Activated T-cell treated with anti-CD3 and anti-CD28 coated beads, Interleukin-2, amount 50 U/mL, for 4 hours (primary cell): ENCODE measurements around the gene RNASEH1. TPM values are rescaled to one million over a fixed set of nuclear protein-coding genes. Genes with fewer than 3 reads are reported as not detected.
"Not testable (repeated sequence)": the region's sequence is repeated elsewhere in the genome, so short reads cannot be mapped to it uniquely, and the experiment has no call there.

Experiments
- ATAC-seq, 2 donors: fragments of 200-7000 bp; cut with Tn5 transposase; one replicate each; pipeline ENCODE4 v1.10.0; 2021
- DNase-seq: peaks from one replicate; pipeline ENCODE4 v3.0.0-alpha.2; 2020
- H3K27me3 Mint-ChIP-seq: one replicate; pipeline ENCODE4 v1.8.0; 2021; ENCODE audit warnings: low read depth, mixed read lengths
- H3K36me3 Mint-ChIP-seq: one replicate; pipeline ENCODE4 v1.8.0; 2022; ENCODE audit warnings: mixed read lengths; ENCODE audit not compliant: insufficient read depth
- H3K4me1 Mint-ChIP-seq: one replicate; pipeline ENCODE4 v1.8.0; 2021; ENCODE audit warnings: low read depth, mixed read lengths
- H3K4me3 Mint-ChIP-seq: one replicate; pipeline ENCODE4 v1.8.0; 2021; ENCODE audit warnings: mild to moderate bottlenecking, moderate library complexity, mixed read lengths
- H3K9me3 Mint-ChIP-seq: one replicate; pipeline ENCODE4 v1.8.0; 2021; ENCODE audit warnings: mixed read lengths
- total RNA-seq, 3 donors: library from RNA; stranded (reverse); gene quantifications; one replicate each; pipeline ENCODE4 v1.2.1, GENCODE V29; 2021

RNASEH1 gene
- total RNA-seq, 3 donors from 2014 or later = 34.0 to 36.7 (median 36.0) TPM

GRCh38 chr2:3504741-3505140 is 53.4 kb downstream of the RNASEH1 start:
- DNase-seq = no peak
- H3K27me3 Mint-ChIP-seq = no peaks in the 10 kb centered on the region
- H3K9me3 Mint-ChIP-seq = peaks cover 3% of the 10 kb centered on the region
- H3K36me3 Mint-ChIP-seq = peaks cover 42% of the 10 kb centered on the region
- no peak overlapping the region for H3K4me3 Mint-ChIP-seq
- ATAC-seq = no peak
- H3K4me1 Mint-ChIP-seq = peaks cover 6% of the 10 kb centered on the region

GRCh38 chr2:3503483-3503882 is 54.6 kb downstream of the RNASEH1 start:
- no peak for ATAC-seq
- H3K9me3 Mint-ChIP-seq = peaks cover 2% of the 10 kb centered on the region

GRCh38 chr2:3503046-3503445 is 55.1 kb downstream of the RNASEH1 start:
- H3K4me1 Mint-ChIP-seq = peaks cover 6% of the 10 kb centered on the region
- no peaks in the 10 kb centered on the region for H3K27me3 Mint-ChIP-seq

More at GRCh38 chr2:3503483-3503882, 54.6 kb downstream of the RNASEH1 start:
- Mint-ChIP-seq H3K4me1 (peaks cover 6% of the 10 kb centered on the region), H3K4me3 (no peak overlapping the region), H3K36me3 (peaks cover 43% of the 10 kb centered on the region), H3K27me3 (no peaks in the 10 kb centered on the region)
- no peak for DNase-seq

GRCh38 chr2:3500326-3500899 is 57.7 kb downstream of the RNASEH1 start:
- Mint-ChIP-seq H3K4me3 (no peak overlapping the region), H3K9me3 (no peaks in the 10 kb centered on the region), H3K4me1 (no peaks in the 10 kb centered on the region), H3K27me3 (no peaks in the 10 kb centered on the region), H3K36me3 (peaks cover 40% of the 10 kb centered on the region)
- no peak for DNase-seq
- no peak for ATAC-seq

More at GRCh38 chr2:3503046-3503445, 55.1 kb downstream of the RNASEH1 start:
- Mint-ChIP-seq H3K9me3 (no peaks in the 10 kb centered on the region), H3K4me3 (no peak overlapping the region), H3K36me3 (peaks cover 45% of the 10 kb centered on the region)
- DNase-seq = no peak
- no peak for ATAC-seq

GRCh38 chr2:3498783-3499394 is 59.2 kb downstream of the RNASEH1 start:
- Mint-ChIP-seq H3K9me3 (no peaks in the 10 kb centered on the region), H3K27me3 (no peaks in the 10 kb centered on the region), H3K4me3 (no peak overlapping the region), H3K36me3 (peaks cover 35% of the 10 kb centered on the region), H3K4me1 (no peaks in the 10 kb centered on the region)
- ATAC-seq (no peak), DNase-seq (no peak)

- not testable (repeated sequence) for DNase-seq, H3K9me3 Mint-ChIP-seq, ATAC-seq, H3K27me3 Mint-ChIP-seq, H3K4me3 Mint-ChIP-seq, H3K4me1 Mint-ChIP-seq
- H3K36me3 Mint-ChIP-seq = peaks cover 27% of the 10 kb centered on the region
Observed at GRCh38 chr2:3496708-3497080, 61.4 kb downstream of the RNASEH1 start.

Other genes with a start within 250 kb of the RNASEH1 start
- 10 to 100 TPM; 36.3 to 39.5 (median 37.2) TPM for gene EIPR1, start 180.5 kb downstream of the RNASEH1 start, total RNA-seq
- 10 to 100 TPM; 79.9 to 89.4 (median 84.5) TPM for gene TRAPPC12, start 178.6 kb downstream of the RNASEH1 start, total RNA-seq
- gene ADI1, start 38.8 kb downstream of the RNASEH1 start, total RNA-seq = 10 to 100 TPM; 25.6 to 28.4 (median 25.7) TPM
- gene RPS7, start 16.9 kb upstream of the RNASEH1 start, total RNA-seq = 1,000 to 10,000 TPM; 1,876 to 2,075 (median 2,071) TPM
- gene COLEC11, start 36.8 kb upstream of the RNASEH1 start, total RNA-seq = under 1 TPM in 2 of 3 donors, not detected in 1; 0.28 to 0.43 TPM
- not detected for gene ALLC, start 99.9 kb upstream of the RNASEH1 start, total RNA-seq
- not detected for gene DCDC2C, start 145.2 kb upstream of the RNASEH1 start, total RNA-seq